Endothelial cell of umbilical vein (primary cell): ENCODE data around the gene ASPSCR1. TPM values are rescaled to one million over a fixed set of nuclear protein-coding genes. Genes with fewer than 3 reads are reported as not detected.
A peak's percentile ranks its signal among the peaks of the same experiment; 100 is the strongest.

Experiments
- BruUV-seq: library from RNA; stranded (reverse); fragments of 400-500 nt; replicated peaks from 2 replicates; lab custom pipeline; 2021; lab: Mats Ljungman, UMichigan
- CTCF ChIA-PET: fragments of 300-600, 350-600 bp; sonication (Branson Sonifier 250); formaldehyde crosslinking; loops from one replicate; lab custom pipeline; 2021; ENCODE audit warnings: antibody characterized with exemption, inconsistent platforms; lab: Charles Lee
- POLR2A ChIA-PET: fragments of 300-600, 350-600 bp; sonication (Branson Sonifier 250); formaldehyde crosslinking; loops from one replicate; lab custom pipeline; 2021; ENCODE audit warnings: antibody characterized with exemption, inconsistent platforms; lab: Charles Lee
- DNase-seq: peaks from one replicate; pipeline ENCODE4 v3.0.0-alpha.2; 2011; ENCODE audit warnings: low read depth, low spot score
- FAIRE-seq: peaks from 2 replicates; lab custom pipeline; 2011; peaks lifted over from hg19 to GRCh38; lab: Jason Lieb, UNC
- H2AFZ ChIP-seq: 2 replicates; pipeline ENCODE4 v1.6.0; 2012; ENCODE audit warnings: low read depth, low read length, control low read depth, inconsistent platforms
- H3K27ac ChIP-seq: 2 replicates; pipeline ENCODE4 v1.5.1; 2011; ENCODE audit warnings: low read depth, mild to moderate bottlenecking, control low read depth, low read length, moderate library complexity; ENCODE audit not compliant: insufficient read depth
- H3K27me3 ChIP-seq, 2 experiments: 2 replicates each; pipeline versions ENCODE4 v1.6.0 to v1.6.1; 2011; ENCODE audit warnings: low read length in 2 of 2, mixed read lengths in 1 of 2; ENCODE audit not compliant: control insufficient read depth in 2 of 2, insufficient read depth in 2 of 2
- H3K36me3 ChIP-seq, 2 experiments: 2 replicates in 1 of 2; 3 replicates in 1 of 2; pipeline ENCODE4 v1.5.1; 2011; ENCODE audit warnings: low read length in 2 of 2, mild to moderate bottlenecking in 1 of 2, moderate library complexity in 1 of 2; ENCODE audit not compliant: control insufficient read depth in 2 of 2, insufficient read depth in 2 of 2; ENCODE audit errors: extremely low read depth in 1 of 2
- H3K4me1 ChIP-seq: 3 replicates; pipeline ENCODE4 v1.5.1; 2011; ENCODE audit warnings: mild to moderate bottlenecking, low read length; ENCODE audit not compliant: control insufficient read depth, insufficient read depth; ENCODE audit errors: extremely low read depth
- H3K4me2 ChIP-seq: 2 replicates; pipeline ENCODE4 v1.6.1; 2011; ENCODE audit warnings: low read length, control low read depth, mixed read lengths; ENCODE audit not compliant: insufficient read depth
- H3K4me3 ChIP-seq, 3 experiments: fragments of 200-600 bp in 1 of 3; sonication (generic), shearing (Covaris generic) in 1 of 3; replicated peaks in 1 of 3; 2 replicates each; pipeline ENCODE4 v1.5.1; 2011 to 2016; ENCODE audit warnings: control low read depth in 3 of 3, low read length in 3 of 3, mild to moderate bottlenecking in 2 of 3, inconsistent platforms in 1 of 3, low read depth in 1 of 3, moderate library complexity in 1 of 3; ENCODE audit not compliant: insufficient read depth in 1 of 3
- H3K79me2 ChIP-seq: 2 replicates; pipeline ENCODE4 v1.6.0; 2012; ENCODE audit warnings: low read length, inconsistent platforms; ENCODE audit not compliant: control insufficient read depth, insufficient read depth
- H3K9ac ChIP-seq: replicated peaks from 2 replicates; pipeline ENCODE3; 2011; ENCODE audit warnings: low read length, control low read depth; ENCODE audit not compliant: insufficient read depth; ENCODE audit errors: extremely low read depth
- H3K9me1 ChIP-seq: replicated peaks from 3 replicates; pipeline ENCODE4 v1.6.0; 2011; ENCODE audit warnings: mild to moderate bottlenecking, low read length; ENCODE audit not compliant: control insufficient read depth, insufficient read depth; ENCODE audit errors: extremely low read depth
- H3K9me3 ChIP-seq: replicated peaks from 2 replicates; pipeline ENCODE4 v1.5.1; 2012; ENCODE audit warnings: low read length, inconsistent platforms; ENCODE audit not compliant: control insufficient read depth, insufficient read depth
- H4K20me1 ChIP-seq: replicated peaks from 2 replicates; pipeline ENCODE3; 2011; ENCODE audit warnings: mild to moderate bottlenecking, low read length; ENCODE audit not compliant: control insufficient read depth, insufficient read depth; ENCODE audit errors: extremely low read depth
- CTCF ChIP-seq, 2 donors: IDR thresholded peaks; 1 replicate in 1 of 2; 2 replicates in 1 of 2; pipeline ENCODE4 v1.5.1; 2011; ENCODE audit warnings: low read length in 2 of 2, mild to moderate bottlenecking in 2 of 2, moderate library complexity in 2 of 2, control low read depth in 1 of 2, inconsistent platforms in 1 of 2, low read depth in 1 of 2; ENCODE audit not compliant: insufficient read depth in 1 of 2; ENCODE audit errors: extremely low read depth in 1 of 2
- EZH2 ChIP-seq: IDR thresholded peaks from 2 replicates; pipeline ENCODE4 v1.6.1; 2012; ENCODE audit warnings: borderline replicate concordance, low read depth, mild to moderate bottlenecking, moderate library complexity, low read length, inconsistent platforms; ENCODE audit not compliant: severe bottlenecking
- FOS ChIP-seq: IDR thresholded peaks from 2 replicates; pipeline ENCODE4 v1.6.1; 2011; ENCODE audit warnings: mild to moderate bottlenecking, low read length, moderate library complexity, borderline replicate concordance; ENCODE audit not compliant: insufficient read depth
- GATA2 ChIP-seq: IDR thresholded peaks from 2 replicates; pipeline ENCODE4 v1.7.0; 2011; ENCODE audit warnings: low read depth, mild to moderate bottlenecking, moderate library complexity, mixed read lengths, low read length; ENCODE audit not compliant: insufficient read length, insufficient read depth
- JUN ChIP-seq: IDR thresholded peaks from 2 replicates; pipeline ENCODE4 v1.6.1; 2011; ENCODE audit warnings: borderline replicate concordance, low read depth; ENCODE audit not compliant: insufficient read length, insufficient read depth
- MAX ChIP-seq: IDR thresholded peaks from 2 replicates; pipeline ENCODE4 v1.6.1; 2011; ENCODE audit not compliant: insufficient read depth, insufficient read length
- MYC ChIP-seq: IDR thresholded peaks from one replicate; pipeline ENCODE4 v1.6.1; 2011; ENCODE audit warnings: mild to moderate bottlenecking, low read depth, low read length
- POLR2A ChIP-seq: IDR thresholded peaks from 2 replicates; pipeline ENCODE4 v1.6.1; 2012; ENCODE audit warnings: low read depth, mild to moderate bottlenecking, control low read depth, low read length
- POLR2AphosphoS5 ChIP-seq: IDR thresholded peaks from 2 replicates; pipeline ENCODE4 v1.6.1; 2012; ENCODE audit warnings: low read depth, mild to moderate bottlenecking, control low read depth, low read length, moderate library complexity; ENCODE audit not compliant: insufficient read depth
- dilution Hi-C: fragments of 300-500 bp; cut with MboI; formaldehyde crosslinking; loops from one replicate; pipeline ENCODE4 v1.15.0; 2019; ENCODE audit warnings: low sequenced_read_pairs; ENCODE audit not compliant: extremely low pct_ligation_motif_present
- intact Hi-C: fragments of 100-400 bp; cut with micrococcal nuclease; formaldehyde crosslinking; loops from one replicate; pipeline ENCODE4 v1.10.0; 2022
- polyA plus RNA-seq, 4 experiments: library from polyadenylated mRNA; depleted of rRNA in 3 of 4; stranded (reverse) in 3 of 4; unstranded in 1 of 4; fragments of >200 nt; gene quantifications; 2 replicates each; pipeline versions ENCODE4 v1.2.1 to v1.2.3, GENCODE V29; 2011 to 2012; ENCODE audit warnings: missing spikeins in 1 of 4
- total RNA-seq: library from RNA; stranded (reverse); gene quantifications from 2 replicates; pipeline ENCODE4 v1.2.3, GENCODE V29; 2021

The ASPSCR1 gene
- total and polyA plus RNA-seq, 2 donors (not counting 3 experiments of a cell fraction or from before 2014, with no cell fraction given) = 24.8 to 36.5 TPM

GRCh38 chr17:82063424-82064415, 86.3 kb downstream of the ASPSCR1 start:
- no peak for TF ChIP-seq POLR2A
- TF ChIP-seq EZH2 = no peak
- no peak for TF ChIP-seq MYC
- no peak for TF ChIP-seq JUN
- no peak for TF ChIP-seq FOS
- TF ChIP-seq GATA2 = no peak
- no peak for TF ChIP-seq POLR2AphosphoS5
- no peak for TF ChIP-seq MAX
- no peak for TF ChIP-seq CTCF (IDR thresholded peaks at IDR 0.05; ENCODE audit: extremely low read depth in 1 of 2, insufficient read depth in 1 of 2, low read depth in 1 of 2, low read length in 2 of 2)
- Histone ChIP-seq H3K4me3 (no peak overlapping the region), H3K36me3 (peaks cover 0 to 23% of the 10 kb centered on the region in 2 experiments), H2AFZ (no peak overlapping the region), H3K9me1 (no peaks in the 10 kb centered on the region), H3K4me2 (peak overlapping the region; percentile 78), H3K27ac (no peak overlapping the region), H3K27me3 (no peaks in the 10 kb centered on the region), H3K79me2 (peaks cover 14% of the 10 kb centered on the region), H3K9ac (no peak overlapping the region), H3K9me3 (no peaks in the 10 kb centered on the region), H4K20me1 (no peaks in the 10 kb centered on the region), H3K4me1 (peaks cover 15% of the 10 kb centered on the region)
- dilution Hi-C loops = no loop called here
- DNase-seq (no peak), FAIRE-seq (no peak)
- BruUV-seq = no TSS peak
- ChIA-PET POLR2A (no interaction called here), CTCF (interaction anchor here (0.6 to 1.2 kb wide), 4 partner anchors 8 to 104 kb away, joined by 3 to 4 read pairs (median 4); no protein-coding TSS in a partner anchor)
- intact Hi-C loops = no loop called here
